Measurements from ENCODE around the gene ANXA10. TPM values are rescaled to one million over a fixed set of nuclear protein-coding genes. Genes with fewer than 3 reads are reported as not detected.

Gene ANXA10
- total and polyA plus RNA-seq, 2 of the 8 experiments (the other 6 are each of a cell fraction or from before 2014, with no cell fraction given): not detected

DNA sequence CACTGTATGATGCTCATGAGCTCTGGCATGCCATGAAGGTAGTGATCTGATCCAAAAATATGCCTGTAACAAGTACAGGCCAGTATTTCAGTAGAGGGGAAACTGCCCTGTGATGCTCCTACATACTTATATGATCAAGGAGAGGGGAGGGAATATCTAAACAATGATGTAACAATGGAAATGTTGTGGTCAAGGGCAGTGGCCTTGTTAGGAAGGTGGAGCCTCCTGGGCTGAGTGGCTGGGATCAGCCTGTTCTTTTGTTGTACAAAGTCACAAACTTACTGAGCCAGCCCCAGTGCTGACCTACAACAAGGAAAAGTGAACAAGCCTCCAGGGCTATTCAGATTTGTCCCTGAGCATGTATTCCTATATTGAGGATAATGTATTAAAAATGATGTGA is 70.3 kb downstream of the ANXA10 start (continued):
- TF ChIP-seq, protein P1, sequence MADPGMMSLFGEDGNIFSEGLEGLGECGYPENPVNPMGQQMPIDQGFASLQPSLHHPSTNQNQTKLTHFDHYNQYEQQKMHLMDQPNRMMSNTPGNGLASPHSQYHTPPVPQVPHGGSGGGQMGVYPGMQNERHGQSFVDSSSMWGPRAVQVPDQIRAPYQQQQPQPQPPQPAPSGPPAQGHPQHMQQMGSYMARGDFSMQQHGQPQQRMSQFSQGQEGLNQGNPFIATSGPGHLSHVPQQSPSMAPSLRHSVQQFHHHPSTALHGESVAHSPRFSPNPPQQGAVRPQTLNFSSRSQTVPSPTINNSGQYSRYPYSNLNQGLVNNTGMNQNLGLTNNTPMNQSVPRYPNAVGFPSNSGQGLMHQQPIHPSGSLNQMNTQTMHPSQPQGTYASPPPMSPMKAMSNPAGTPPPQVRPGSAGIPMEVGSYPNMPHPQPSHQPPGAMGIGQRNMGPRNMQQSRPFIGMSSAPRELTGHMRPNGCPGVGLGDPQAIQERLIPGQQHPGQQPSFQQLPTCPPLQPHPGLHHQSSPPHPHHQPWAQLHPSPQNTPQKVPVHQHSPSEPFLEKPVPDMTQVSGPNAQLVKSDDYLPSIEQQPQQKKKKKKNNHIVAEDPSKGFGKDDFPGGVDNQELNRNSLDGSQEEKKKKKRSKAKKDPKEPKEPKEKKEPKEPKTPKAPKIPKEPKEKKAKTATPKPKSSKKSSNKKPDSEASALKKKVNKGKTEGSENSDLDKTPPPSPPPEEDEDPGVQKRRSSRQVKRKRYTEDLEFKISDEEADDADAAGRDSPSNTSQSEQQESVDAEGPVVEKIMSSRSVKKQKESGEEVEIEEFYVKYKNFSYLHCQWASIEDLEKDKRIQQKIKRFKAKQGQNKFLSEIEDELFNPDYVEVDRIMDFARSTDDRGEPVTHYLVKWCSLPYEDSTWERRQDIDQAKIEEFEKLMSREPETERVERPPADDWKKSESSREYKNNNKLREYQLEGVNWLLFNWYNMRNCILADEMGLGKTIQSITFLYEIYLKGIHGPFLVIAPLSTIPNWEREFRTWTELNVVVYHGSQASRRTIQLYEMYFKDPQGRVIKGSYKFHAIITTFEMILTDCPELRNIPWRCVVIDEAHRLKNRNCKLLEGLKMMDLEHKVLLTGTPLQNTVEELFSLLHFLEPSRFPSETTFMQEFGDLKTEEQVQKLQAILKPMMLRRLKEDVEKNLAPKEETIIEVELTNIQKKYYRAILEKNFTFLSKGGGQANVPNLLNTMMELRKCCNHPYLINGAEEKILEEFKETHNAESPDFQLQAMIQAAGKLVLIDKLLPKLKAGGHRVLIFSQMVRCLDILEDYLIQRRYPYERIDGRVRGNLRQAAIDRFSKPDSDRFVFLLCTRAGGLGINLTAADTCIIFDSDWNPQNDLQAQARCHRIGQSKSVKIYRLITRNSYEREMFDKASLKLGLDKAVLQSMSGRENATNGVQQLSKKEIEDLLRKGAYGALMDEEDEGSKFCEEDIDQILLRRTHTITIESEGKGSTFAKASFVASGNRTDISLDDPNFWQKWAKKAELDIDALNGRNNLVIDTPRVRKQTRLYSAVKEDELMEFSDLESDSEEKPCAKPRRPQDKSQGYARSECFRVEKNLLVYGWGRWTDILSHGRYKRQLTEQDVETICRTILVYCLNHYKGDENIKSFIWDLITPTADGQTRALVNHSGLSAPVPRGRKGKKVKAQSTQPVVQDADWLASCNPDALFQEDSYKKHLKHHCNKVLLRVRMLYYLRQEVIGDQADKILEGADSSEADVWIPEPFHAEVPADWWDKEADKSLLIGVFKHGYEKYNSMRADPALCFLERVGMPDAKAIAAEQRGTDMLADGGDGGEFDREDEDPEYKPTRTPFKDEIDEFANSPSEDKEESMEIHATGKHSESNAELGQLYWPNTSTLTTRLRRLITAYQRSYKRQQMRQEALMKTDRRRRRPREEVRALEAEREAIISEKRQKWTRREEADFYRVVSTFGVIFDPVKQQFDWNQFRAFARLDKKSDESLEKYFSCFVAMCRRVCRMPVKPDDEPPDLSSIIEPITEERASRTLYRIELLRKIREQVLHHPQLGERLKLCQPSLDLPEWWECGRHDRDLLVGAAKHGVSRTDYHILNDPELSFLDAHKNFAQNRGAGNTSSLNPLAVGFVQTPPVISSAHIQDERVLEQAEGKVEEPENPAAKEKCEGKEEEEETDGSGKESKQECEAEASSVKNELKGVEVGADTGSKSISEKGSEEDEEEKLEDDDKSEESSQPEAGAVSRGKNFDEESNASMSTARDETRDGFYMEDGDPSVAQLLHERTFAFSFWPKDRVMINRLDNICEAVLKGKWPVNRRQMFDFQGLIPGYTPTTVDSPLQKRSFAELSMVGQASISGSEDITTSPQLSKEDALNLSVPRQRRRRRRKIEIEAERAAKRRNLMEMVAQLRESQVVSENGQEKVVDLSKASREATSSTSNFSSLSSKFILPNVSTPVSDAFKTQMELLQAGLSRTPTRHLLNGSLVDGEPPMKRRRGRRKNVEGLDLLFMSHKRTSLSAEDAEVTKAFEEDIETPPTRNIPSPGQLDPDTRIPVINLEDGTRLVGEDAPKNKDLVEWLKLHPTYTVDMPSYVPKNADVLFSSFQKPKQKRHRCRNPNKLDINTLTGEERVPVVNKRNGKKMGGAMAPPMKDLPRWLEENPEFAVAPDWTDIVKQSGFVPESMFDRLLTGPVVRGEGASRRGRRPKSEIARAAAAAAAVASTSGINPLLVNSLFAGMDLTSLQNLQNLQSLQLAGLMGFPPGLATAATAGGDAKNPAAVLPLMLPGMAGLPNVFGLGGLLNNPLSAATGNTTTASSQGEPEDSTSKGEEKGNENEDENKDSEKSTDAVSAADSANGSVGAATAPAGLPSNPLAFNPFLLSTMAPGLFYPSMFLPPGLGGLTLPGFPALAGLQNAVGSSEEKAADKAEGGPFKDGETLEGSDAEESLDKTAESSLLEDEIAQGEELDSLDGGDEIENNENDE (IDR thresholded peaks at IDR 0.05; ENCODE audit: insufficient replicate concordance, low read length): no peak
- TF ChIP-seq SIRT6 (IDR thresholded peaks at IDR 0.05; ENCODE audit: low read length) (no peak), SRF (IDR thresholded peaks at IDR 0.05; ENCODE audit: low read depth, low read length) (no peak), MAFK (IDR thresholded peaks at IDR 0.05; ENCODE audit: low read depth, low read length) (no peak), SP1 (IDR thresholded peaks at IDR 0.05; ENCODE audit: low read depth, low read length) (no peak), SIX5 (IDR thresholded peaks at IDR 0.05; ENCODE audit: low read depth, low read length) (no peak), CHD2 (IDR thresholded peaks at IDR 0.05; ENCODE audit: low read length) (no peak)
- TF ChIP-seq, protein P2, sequence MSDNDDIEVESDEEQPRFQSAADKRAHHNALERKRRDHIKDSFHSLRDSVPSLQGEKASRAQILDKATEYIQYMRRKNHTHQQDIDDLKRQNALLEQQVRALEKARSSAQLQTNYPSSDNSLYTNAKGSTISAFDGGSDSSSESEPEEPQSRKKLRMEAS (IDR thresholded peaks at IDR 0.05): no peak
- TF ChIP-seq, protein P3, sequence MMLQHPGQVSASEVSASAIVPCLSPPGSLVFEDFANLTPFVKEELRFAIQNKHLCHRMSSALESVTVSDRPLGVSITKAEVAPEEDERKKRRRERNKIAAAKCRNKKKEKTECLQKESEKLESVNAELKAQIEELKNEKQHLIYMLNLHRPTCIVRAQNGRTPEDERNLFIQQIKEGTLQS (IDR thresholded peaks at IDR 0.05; ENCODE audit: insufficient read depth, low read depth, low read length): no peak

All from H1 (cell line).